Muscle of back (tissue), 13 donors: Measurements from ENCODE around the gene GPBP1L1. TPM values are rescaled to one million over a fixed set of nuclear protein-coding genes. Genes with fewer than 3 reads are reported as not detected.
"Not testable (repeated sequence)": the region's sequence is repeated elsewhere in the genome, so short reads cannot be mapped to it uniquely, and the experiment has no call there.

Experiments
- DNase-seq, 3 donors: peaks; one replicate each; pipeline versions ENCODE4 v3.0.0 to v3.0.0-alpha.2; 2013
- long read RNA-seq, 9 donors: transcript quantifications; one replicate each; lab custom pipeline, GENCODE V29; 2026
- polyA plus RNA-seq, 10 donors: library from polyadenylated mRNA; unstranded; fragments of 120-200 nt; gene quantifications; one replicate each; pipeline ENCODE4 v1.2.1, GENCODE V29; 2013; ENCODE audit not compliant: insufficient read length in 10 of 10

The GPBP1L1 gene
- 10 to 100 TPM; 47.1 to 76.8 (median 64.6) TPM for polyA plus RNA-seq
- long read RNA-seq, donor 1, partial matches to known transcripts: 14 of 18 reads
- long read RNA-seq, donor 1, other reads (novel, unspliced or antisense): 0 of 18 reads
- long read RNA-seq, donor 2, transcript GPBP1L1-202 (13 exons, 3,736 nt): major isoform, 7 of 13 reads
- long read RNA-seq, donor 2, partial matches to known transcripts: 0 of 13 reads
- long read RNA-seq, donor 2, other reads (novel, unspliced or antisense): 0 of 13 reads
- long read RNA-seq, donor 3: 0 reads
- long read RNA-seq, donor 4, partial matches to known transcripts: 0 of 21 reads
- long read RNA-seq, donor 4, other reads (novel, unspliced or antisense): 17 of 21 reads
- long read RNA-seq, donor 5, transcript GPBP1L1-202 (13 exons, 3,736 nt): major isoform, 6 of 14 reads
- long read RNA-seq, donor 5, partial matches to known transcripts: 0 of 14 reads
- long read RNA-seq, donor 5, other reads (novel, unspliced or antisense): 0 of 14 reads
- long read RNA-seq, donor 6, partial matches to known transcripts: 0 of 7 reads
- long read RNA-seq, donor 6, other reads (novel, unspliced or antisense): 0 of 7 reads
- long read RNA-seq, donor 7, partial matches to known transcripts: 0 of 10 reads
- long read RNA-seq, donor 7, other reads (novel, unspliced or antisense): 0 of 10 reads
- long read RNA-seq, donor 8, partial matches to known transcripts: 0 of 5 reads
- long read RNA-seq, donor 8, other reads (novel, unspliced or antisense): 0 of 5 reads
- long read RNA-seq, donor 9: 0 reads

DNA sequence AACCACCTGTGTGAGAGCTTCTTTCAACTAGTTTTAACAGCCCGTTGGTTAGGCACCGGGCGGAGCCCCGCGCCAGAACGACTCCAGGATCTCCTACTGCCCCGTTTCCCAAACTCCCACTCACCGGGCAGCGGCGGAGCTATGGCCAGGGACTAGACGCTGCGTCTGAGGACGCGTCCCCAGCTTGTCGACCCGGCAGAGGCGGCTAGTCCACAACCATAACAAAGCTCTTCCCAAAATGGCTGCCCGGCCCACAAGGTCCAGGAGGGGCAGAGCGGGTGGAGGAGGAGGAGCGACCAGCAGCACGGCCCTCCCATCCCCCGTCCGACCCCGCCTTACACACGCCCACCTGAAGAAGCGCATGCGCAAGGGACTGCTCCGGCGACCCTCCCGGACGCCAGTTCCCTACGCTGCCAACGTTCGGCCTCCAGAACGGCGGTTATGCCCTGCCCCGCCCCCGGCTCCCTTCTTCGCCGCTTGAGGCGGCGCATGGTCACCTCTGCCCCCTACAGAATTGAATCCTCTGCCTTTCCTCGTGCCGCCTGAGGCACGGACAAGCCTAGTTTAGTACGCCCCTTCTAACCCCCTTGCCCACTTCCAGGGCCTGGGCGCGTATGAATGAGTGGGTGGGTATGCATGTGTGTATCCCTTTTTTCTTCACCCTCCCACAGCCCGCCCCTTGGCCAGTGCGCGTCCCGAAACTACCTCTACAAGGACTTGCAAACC is at the start of gene GPBP1L1:
Gene GPBP1L1, minus strand, starts transcription at position 246 of the 726 bp plus-strand sequence. CDS start 27,446 bp downstream, outside the sequence.
- peak; percentile 97 to 99 (median 99) for DNase-seq

- DNase-seq: no peak
Measured at GRCh38 chr1:45730780-45731319, 44.5 kb upstream of the GPBP1L1 start.

DNA sequence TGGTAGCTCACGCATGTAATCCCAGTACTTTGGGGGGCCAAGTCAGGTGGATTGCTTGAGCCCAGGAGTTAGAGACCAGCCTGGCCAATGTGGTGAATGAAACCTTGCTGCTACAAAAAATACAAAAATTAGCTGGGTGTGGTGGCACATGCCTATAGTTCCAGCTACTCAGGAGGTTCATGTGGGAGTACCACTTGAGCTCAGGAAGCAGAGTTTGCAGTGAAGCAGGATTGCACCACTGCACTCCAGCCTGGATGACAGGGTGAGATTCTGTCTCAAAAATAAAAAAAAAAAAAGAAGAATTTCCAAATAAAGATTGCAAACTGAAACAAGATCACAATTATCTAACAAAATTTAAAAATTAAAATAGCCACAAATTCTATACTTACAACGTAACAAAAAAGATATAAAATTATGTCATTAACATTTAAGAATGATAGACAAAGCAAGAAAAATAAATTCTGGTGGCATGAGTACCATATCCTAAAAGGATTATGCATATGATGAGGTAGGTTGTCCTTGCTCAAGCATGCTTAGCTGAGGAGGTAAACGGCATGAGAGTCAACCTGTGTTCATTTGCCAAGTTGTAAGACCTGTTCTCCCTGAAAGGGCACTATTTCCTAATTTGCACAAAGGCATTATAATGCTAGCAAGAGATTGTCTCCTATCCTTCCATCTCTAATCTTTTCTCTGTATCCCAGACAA is 43.9 kb upstream of the GPBP1L1 start:
- no peak for DNase-seq

GRCh38 chr1:45726007-45726406 is 39.7 kb upstream of the GPBP1L1 start:
- DNase-seq: not testable (repeated sequence)

- DNase-seq: no peak
Measured at GRCh38 chr1:45723248-45723930, 37.1 kb upstream of the GPBP1L1 start.

DNA sequence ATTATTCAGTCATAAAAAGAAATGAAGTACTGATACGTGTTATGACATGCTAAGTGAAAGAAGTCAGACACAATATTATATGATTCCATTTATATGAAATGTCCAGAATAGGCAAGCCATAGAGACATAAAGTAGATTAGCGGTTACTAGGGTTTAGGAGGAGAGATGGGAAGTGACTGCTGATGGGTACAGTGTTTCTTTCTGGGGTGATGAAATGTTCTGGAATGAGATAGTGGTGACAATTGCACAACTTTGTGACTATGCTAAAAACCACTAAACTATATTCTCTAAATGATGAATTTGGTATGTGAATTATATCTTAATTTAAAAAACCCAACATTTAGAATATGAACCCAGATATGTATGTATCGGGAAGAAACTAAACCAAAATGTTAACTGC is 36.5 kb upstream of the GPBP1L1 start:
- peak in 1 of 3 donors; percentile 1 for DNase-seq

DNA sequence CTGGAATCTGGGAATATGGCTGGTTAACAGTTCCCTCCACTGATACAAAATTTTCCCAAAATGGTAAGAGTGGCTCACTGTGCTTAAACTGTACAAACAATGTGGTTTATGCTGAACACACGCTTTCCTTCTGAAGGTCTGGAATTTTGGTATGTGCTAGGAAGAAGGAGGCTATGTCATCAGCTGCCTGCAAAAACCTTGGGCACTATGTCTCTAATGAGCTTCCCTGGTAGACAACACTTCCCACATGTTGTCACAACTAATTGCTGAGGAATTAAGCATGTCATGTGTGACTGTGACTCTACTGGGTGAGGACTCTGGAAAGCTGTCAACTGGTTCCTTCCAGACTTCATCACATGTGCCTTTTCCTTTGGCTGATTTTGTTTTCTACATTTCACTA is 34.9 kb upstream of the GPBP1L1 start:
- peak in 1 of 3 donors; percentile 32 for DNase-seq

- no peak for DNase-seq
Measured at GRCh38 chr1:45718289-45718688, 32.0 kb upstream of the GPBP1L1 start.

DNA sequence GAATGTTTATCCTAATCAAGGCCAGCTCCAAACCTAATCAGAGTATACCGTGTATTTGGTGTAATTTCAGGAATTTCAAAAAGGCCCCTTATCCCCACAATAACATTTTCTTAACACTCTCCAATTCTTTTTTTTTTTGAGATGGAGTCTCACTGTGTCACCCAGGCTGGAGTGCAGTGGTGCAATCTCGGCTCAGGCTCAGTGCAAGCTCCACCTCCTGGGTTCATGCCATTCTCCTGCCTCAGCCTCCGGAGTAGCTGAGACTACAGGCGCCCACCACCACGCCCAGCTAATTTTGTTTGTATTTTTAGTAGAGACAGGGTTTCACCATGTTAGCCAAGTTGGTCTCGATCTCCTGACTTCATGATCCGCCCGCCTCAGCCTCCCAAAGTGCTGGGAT is 31.1 kb upstream of the GPBP1L1 start:
- DNase-seq: not testable (repeated sequence)

- DNase-seq: no peak
Measured at GRCh38 chr1:45716700-45717099, 30.4 kb upstream of the GPBP1L1 start.

GRCh38 chr1:45713711-45714110 is 27.4 kb upstream of the GPBP1L1 start:
- DNase-seq: no peak

DNA sequence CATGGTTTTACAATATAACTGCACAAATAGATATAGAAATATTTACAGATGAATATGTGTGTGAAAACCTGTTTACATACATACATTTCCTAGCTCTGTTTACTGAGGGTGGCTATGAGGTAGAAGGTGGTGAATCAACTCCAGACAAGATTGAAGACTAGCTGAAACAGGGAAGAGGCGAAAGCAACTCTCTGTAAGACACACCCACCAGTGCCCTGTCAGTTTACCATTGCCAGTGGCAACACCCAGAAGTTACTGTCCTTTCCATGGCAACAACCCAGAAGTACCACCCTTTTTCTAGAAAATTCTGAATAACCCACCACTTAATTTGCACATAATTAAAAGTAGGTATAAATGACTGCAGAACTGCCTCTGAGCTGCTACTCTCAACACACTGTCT is 18.3 kb upstream of the GPBP1L1 start:
- DNase-seq: no peak

- no peak for DNase-seq
Measured at GRCh38 chr1:45694823-45695222, 8.5 kb upstream of the GPBP1L1 start.

GRCh38 chr1:45693811-45694210 is 7.5 kb upstream of the GPBP1L1 start:
- DNase-seq: not testable (repeated sequence)

DNA sequence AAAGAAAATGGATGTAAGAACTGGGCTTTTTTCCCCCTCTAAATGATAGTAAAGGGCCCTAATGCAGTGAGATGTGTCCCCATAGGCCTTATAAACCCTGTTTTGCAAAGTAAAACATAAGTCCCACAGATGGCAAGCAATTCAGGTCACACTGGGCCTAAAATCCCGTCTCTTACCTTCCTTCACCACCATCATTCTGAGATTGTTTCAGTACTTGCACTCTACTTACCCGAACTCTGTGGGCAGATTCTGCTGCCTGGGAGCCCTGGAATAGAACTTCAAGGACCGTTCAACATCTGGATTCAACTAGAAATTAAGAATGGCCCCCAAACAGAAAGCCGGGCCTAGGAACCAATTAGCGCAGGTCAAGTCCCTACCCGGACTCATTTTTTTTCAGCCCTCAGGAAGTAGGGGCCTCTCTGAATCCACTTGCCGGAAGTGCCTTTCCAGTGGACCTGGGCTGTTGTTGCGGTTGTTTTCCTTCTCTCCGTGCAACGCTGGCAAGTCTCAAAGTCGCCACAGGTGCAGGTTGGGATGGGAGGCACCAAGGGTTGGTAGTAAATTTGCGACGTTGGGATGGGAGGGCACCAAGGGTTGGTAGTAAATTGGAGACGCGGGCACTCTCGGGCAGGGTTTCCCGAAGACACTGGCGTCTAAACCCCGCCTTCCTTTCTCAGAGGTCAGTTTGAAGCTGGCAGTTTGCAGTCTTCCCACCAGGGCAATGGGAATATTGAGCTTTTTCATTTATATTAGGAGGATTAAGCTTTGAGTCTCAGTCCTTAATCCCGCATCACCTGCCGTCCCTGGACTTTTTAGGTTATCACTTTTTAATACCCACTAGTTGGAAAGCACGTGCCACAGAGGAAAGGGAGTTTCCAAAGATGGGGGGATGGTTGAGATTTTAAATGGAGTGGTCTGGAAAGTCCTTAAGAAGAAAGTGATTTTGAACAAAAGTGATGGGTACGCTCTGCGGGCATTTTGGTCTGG is 1.7 kb upstream of the GPBP1L1 start, which contains the start of gene TMEM69:
Gene TMEM69, plus strand, starts transcription at position 428 of the 987 bp plus-strand sequence. CDS start 2,888 bp downstream, outside the sequence.
- DNase-seq: peak; percentile 92 to 97 (median 93)

- peak; percentile 99 to 100 (median 99) for DNase-seq
Measured at GRCh38 chr1:45687014-45687753, 851 bp upstream of the GPBP1L1 start.

DNA sequence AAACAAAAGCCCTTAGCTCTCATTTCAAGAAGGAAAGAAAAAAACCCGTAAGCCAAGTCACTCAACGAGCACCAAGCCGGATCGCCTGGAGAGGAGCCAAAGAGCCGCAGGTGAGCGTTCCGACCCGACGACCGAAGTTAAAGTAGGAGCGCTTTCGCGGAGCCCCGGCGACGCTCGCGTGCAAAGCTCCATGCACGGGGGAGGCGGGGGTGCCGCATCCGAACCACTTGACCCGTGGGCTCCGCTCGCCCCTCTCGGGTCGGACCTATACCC is 382 bp downstream of the GPBP1L1 start:
- DNase-seq: peak in 2 of 3 donors; percentile 47 to 68

- DNase-seq: peak in 2 of 3 donors; percentile 15 to 68
Measured at GRCh38 chr1:45685308-45686014, 872 bp downstream of the GPBP1L1 start.
